GM23338 (cell line): ENCODE measurements around the gene MTHFR. TPM values are rescaled to one million over a fixed set of nuclear protein-coding genes. Genes with fewer than 3 reads are reported as not detected.

Source experiments
- ATAC-seq: fragments of 200-7000 bp; cut with Tn5 transposase; 3 replicates; pipeline ENCODE4 v1.9.1; 2020
- DNase-seq: peaks from one replicate; pipeline ENCODE4 v3.0.0-alpha.2; 2015; ENCODE audit warnings: low spot score
- H2AFZ ChIP-seq: fragments of 200-600 bp; sonication (generic); 2 replicates; pipeline ENCODE4 v1.8.0; 2016; ENCODE audit warnings: antibody characterized with exemption, mild to moderate bottlenecking, moderate library complexity
- H3F3A ChIP-seq: fragments of 200-600 bp; sonication (generic); replicated peaks from 2 replicates; pipeline ENCODE4 v1.8.0; 2017; ENCODE audit warnings: antibody characterized with exemption, mixed run types, low read depth
- H3K27ac ChIP-seq: fragments of 200-600 bp; sonication (generic); 2 replicates; pipeline ENCODE4 v1.6.1; 2016; ENCODE audit warnings: low read depth
- H3K27me3 ChIP-seq: fragments of 200-600 bp; sonication (generic); 2 replicates; pipeline ENCODE4 v1.8.0; 2016; ENCODE audit warnings: mild to moderate bottlenecking, mixed run types, moderate library complexity; ENCODE audit not compliant: insufficient read depth
- H3K36me3 ChIP-seq: fragments of 200-600 bp; sonication (generic); 2 replicates; pipeline ENCODE4 v1.8.0; 2016; ENCODE audit warnings: mild to moderate bottlenecking; ENCODE audit not compliant: insufficient read depth
- H3K4me1 ChIP-seq: fragments of 200-600 bp; sonication (generic); 2 replicates; pipeline ENCODE4 v1.8.0; 2016; ENCODE audit warnings: mild to moderate bottlenecking, moderate library complexity; ENCODE audit not compliant: insufficient read depth
- H3K4me2 ChIP-seq: fragments of 200-600 bp; sonication (generic); 2 replicates; pipeline ENCODE4 v1.7.1; 2017; ENCODE audit warnings: mixed run types
- H3K4me3 ChIP-seq: fragments of 200-600 bp; sonication (generic); 2 replicates; pipeline ENCODE4 v1.6.1; 2016; ENCODE audit warnings: mixed run types
- H3K79me2 ChIP-seq: fragments of 200-600 bp; sonication (generic); replicated peaks from 2 replicates; pipeline ENCODE4 v1.8.0; 2017; ENCODE audit warnings: mild to moderate bottlenecking; ENCODE audit not compliant: insufficient read depth
- H3K9me2 ChIP-seq: fragments of 200-600 bp; sonication (generic); 2 replicates; pipeline ENCODE4 v1.8.0; 2017; ENCODE audit not compliant: insufficient read depth
- H4K20me1 ChIP-seq: fragments of 200-600 bp; sonication (generic); replicated peaks from 2 replicates; pipeline ENCODE4 v1.8.0; 2017; ENCODE audit warnings: mild to moderate bottlenecking; ENCODE audit not compliant: insufficient read depth
- H3K27ac Mint-ChIP-seq: 2 replicates; pipeline ENCODE4 v1.8.0; 2020; ENCODE audit warnings: inconsistent platforms, mild to moderate bottlenecking, moderate library complexity, mixed read lengths
- H3K27me3 Mint-ChIP-seq: 3 replicates; pipeline ENCODE4 v1.8.0; 2022; ENCODE audit warnings: low read depth, mild to moderate bottlenecking, moderate library complexity, mixed read lengths, inconsistent platforms; ENCODE audit not compliant: insufficient read depth, poor library complexity
- H3K36me3 Mint-ChIP-seq: 3 replicates; pipeline ENCODE4 v1.8.0; 2021; ENCODE audit warnings: low read depth, mild to moderate bottlenecking, inconsistent platforms, moderate library complexity, mixed read lengths
- H3K4me1 Mint-ChIP-seq: 3 replicates; pipeline ENCODE4 v1.8.0; 2020; ENCODE audit warnings: mild to moderate bottlenecking, inconsistent platforms, mixed read lengths
- H3K4me3 Mint-ChIP-seq: 3 replicates; pipeline ENCODE4 v1.8.0; 2021; ENCODE audit warnings: moderate library complexity, mild to moderate bottlenecking, inconsistent platforms, mixed read lengths
- H3K9me3 Mint-ChIP-seq: 3 replicates; pipeline ENCODE4 v1.8.0; 2020; ENCODE audit warnings: moderate library complexity, mild to moderate bottlenecking, inconsistent platforms, mixed read lengths
- CREB1 ChIP-seq: fragments of 250-450 bp; sonication (Bioruptor Pico); IDR thresholded peaks from 2 replicates; pipeline ENCODE4 v1.5.0; 2020; ENCODE audit warnings: low read depth, mild to moderate bottlenecking, moderate library complexity
- EZH2 ChIP-seq: fragments of 200-600 bp; sonication (generic); IDR thresholded peaks from one replicate; pipeline ENCODE4 v1.8.0; 2017; ENCODE audit warnings: antibody characterized with exemption, mild to moderate bottlenecking, low read depth; ENCODE audit not compliant: unreplicated experiment
- EZH2phosphoT487 ChIP-seq: fragments of 200-600 bp; sonication (generic); IDR thresholded peaks from one replicate; pipeline ENCODE4 v1.8.1; 2018; ENCODE audit warnings: antibody characterized with exemption; ENCODE audit not compliant: unreplicated experiment
- JUNB ChIP-seq: IDR thresholded peaks from one replicate; pipeline ENCODE4 v1.6.1; 2016; ENCODE audit warnings: antibody characterized with exemption; ENCODE audit not compliant: unreplicated experiment
- NANOG ChIP-seq: IDR thresholded peaks from 2 replicates; pipeline ENCODE4 v1.6.1; 2016; ENCODE audit warnings: antibody characterized with exemption, borderline replicate concordance
- POLR2AphosphoS5 ChIP-seq: IDR thresholded peaks from 2 replicates; pipeline ENCODE4 v1.6.1; 2016; ENCODE audit warnings: antibody characterized with exemption, low read depth
- STAT1 ChIP-seq: IDR thresholded peaks from one replicate; pipeline ENCODE4 v1.6.1; 2016; ENCODE audit warnings: antibody characterized with exemption; ENCODE audit not compliant: unreplicated experiment
- ZNF114 ChIP-seq: fragments of 250-450 bp; sonication (Bioruptor Pico); IDR thresholded peaks from 2 replicates; pipeline ENCODE4 v1.5.0; 2020; ENCODE audit warnings: mild to moderate bottlenecking, moderate library complexity
- ZNF331 ChIP-seq: fragments of 250-450 bp; sonication (Bioruptor Pico); IDR thresholded peaks from 2 replicates; pipeline ENCODE4 v1.5.0; 2020; ENCODE audit warnings: low read depth, mild to moderate bottlenecking, moderate library complexity
- polyA plus RNA-seq: library from polyadenylated mRNA; unstranded; fragments of >200 nt; fragmentation: Nextera tagmentation; extraction: Ambion mirVana; gene quantifications from 2 replicates; pipeline ENCODE4 v1.2.1, GENCODE V29; 2016
- total RNA-seq: library from RNA; depleted of rRNA; stranded (reverse); fragments of >200 nt; shearing (Covaris generic); gene quantifications from 2 replicates; pipeline ENCODE4 v1.2.3, GENCODE V29; 2014
- TF ChIP-seq, protein P1 (sequence below): IDR thresholded peaks from one replicate; pipeline ENCODE4 v1.6.1; 2018; ENCODE audit warnings: antibody characterized with exemption; ENCODE audit not compliant: unreplicated experiment
- TF ChIP-seq, protein P2 (sequence below): IDR thresholded peaks from 2 replicates; pipeline ENCODE4 v1.6.1; 2016; ENCODE audit warnings: antibody characterized with exemption
- TF ChIP-seq, protein P3 (sequence below), 2 experiments: fragments of 200-600 bp in 1 of 2; sonication (generic) in 1 of 2; conservative IDR thresholded peaks; 2 replicates each; pipeline versions ENCODE4 v1.5.1 to v1.6.1; 2016 to 2017; ENCODE audit warnings: antibody characterized with exemption in 2 of 2, low read depth in 2 of 2, mild to moderate bottlenecking in 2 of 2, moderate library complexity in 1 of 2
- TF ChIP-seq, protein P4 (sequence below): fragments of 250-450 bp; sonication (Bioruptor Pico); IDR thresholded peaks from 2 replicates; pipeline ENCODE4 v1.5.0; 2020; ENCODE audit warnings: mild to moderate bottlenecking, moderate library complexity

The MTHFR gene
- total and polyA plus RNA-seq, 2 experiments from 2014 or later, result 6.9 to 21.6 TPM

DNA sequence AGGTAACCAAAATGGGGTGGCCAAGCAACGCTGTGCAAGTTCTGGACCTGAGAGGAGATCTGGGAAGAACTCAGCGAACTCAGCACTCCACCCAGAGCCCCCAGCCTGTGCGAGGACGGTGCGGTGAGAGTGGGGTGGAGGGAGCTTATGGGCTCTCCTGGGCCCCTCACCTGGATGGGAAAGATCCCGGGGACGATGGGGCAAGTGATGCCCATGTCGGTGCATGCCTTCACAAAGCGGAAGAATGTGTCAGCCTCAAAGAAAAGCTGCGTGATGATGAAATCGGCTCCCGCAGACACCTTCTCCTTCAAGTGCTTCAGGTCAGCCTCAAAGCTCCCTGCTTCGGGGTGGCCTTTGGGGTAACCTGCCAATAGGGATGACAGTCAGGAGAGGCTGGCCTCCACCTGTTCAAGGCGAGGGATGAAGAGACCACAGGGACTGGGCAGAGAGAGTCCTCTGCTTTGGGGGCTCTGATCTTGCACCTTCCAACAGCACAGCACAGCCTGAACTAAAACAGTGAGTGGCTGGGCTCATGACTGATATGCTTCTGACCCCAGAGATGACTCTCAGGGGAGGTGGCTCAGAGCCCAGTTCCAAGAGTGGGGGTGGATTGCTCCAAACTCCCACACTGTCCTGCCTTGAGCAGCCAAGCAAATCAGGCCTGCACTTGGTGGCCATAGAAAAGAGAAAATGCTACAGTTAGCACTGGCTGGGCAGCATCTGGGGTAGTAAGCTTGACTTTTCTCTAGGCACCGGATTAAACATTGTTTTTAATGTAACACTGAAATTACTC lies 9.5 kb downstream of the MTHFR start:
- Histone ChIP-seq H3F3A (no peaks in the 10 kb centered on the region; the same call in 1 of the 2 replicates), H3K79me2 (no peaks in the 10 kb centered on the region), H3K9me2 (no peaks in the 10 kb centered on the region), H4K20me1 (no peaks in the 10 kb centered on the region; the same call in none of the 2 replicates), H3K36me3 (no peaks in the 10 kb centered on the region), H3K27me3 (no peaks in the 10 kb centered on the region), H3K4me2 (no peak overlapping the region), H3K4me1 (no peaks in the 10 kb centered on the region), H3K27ac (no peak overlapping the region), H2AFZ (no peak overlapping the region), H3K4me3 (no peak overlapping the region)
- TF ChIP-seq NANOG, result no peak
- no peak for TF ChIP-seq EZH2phosphoT487
- TF ChIP-seq CREB1 (CRISPR knock-in tag), result no peak
- TF ChIP-seq ZNF114 (CRISPR knock-in tag), result no peak
- no peak for TF ChIP-seq ZNF331 (CRISPR knock-in tag)
- TF ChIP-seq, protein P1, sequence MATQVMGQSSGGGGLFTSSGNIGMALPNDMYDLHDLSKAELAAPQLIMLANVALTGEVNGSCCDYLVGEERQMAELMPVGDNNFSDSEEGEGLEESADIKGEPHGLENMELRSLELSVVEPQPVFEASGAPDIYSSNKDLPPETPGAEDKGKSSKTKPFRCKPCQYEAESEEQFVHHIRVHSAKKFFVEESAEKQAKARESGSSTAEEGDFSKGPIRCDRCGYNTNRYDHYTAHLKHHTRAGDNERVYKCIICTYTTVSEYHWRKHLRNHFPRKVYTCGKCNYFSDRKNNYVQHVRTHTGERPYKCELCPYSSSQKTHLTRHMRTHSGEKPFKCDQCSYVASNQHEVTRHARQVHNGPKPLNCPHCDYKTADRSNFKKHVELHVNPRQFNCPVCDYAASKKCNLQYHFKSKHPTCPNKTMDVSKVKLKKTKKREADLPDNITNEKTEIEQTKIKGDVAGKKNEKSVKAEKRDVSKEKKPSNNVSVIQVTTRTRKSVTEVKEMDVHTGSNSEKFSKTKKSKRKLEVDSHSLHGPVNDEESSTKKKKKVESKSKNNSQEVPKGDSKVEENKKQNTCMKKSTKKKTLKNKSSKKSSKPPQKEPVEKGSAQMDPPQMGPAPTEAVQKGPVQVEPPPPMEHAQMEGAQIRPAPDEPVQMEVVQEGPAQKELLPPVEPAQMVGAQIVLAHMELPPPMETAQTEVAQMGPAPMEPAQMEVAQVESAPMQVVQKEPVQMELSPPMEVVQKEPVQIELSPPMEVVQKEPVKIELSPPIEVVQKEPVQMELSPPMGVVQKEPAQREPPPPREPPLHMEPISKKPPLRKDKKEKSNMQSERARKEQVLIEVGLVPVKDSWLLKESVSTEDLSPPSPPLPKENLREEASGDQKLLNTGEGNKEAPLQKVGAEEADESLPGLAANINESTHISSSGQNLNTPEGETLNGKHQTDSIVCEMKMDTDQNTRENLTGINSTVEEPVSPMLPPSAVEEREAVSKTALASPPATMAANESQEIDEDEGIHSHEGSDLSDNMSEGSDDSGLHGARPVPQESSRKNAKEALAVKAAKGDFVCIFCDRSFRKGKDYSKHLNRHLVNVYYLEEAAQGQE, result no peak
- TF ChIP-seq, protein P2, sequence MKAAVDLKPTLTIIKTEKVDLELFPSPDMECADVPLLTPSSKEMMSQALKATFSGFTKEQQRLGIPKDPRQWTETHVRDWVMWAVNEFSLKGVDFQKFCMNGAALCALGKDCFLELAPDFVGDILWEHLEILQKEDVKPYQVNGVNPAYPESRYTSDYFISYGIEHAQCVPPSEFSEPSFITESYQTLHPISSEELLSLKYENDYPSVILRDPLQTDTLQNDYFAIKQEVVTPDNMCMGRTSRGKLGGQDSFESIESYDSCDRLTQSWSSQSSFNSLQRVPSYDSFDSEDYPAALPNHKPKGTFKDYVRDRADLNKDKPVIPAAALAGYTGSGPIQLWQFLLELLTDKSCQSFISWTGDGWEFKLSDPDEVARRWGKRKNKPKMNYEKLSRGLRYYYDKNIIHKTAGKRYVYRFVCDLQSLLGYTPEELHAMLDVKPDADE, result no peak
- no peak for TF ChIP-seq POLR2AphosphoS5
- TF ChIP-seq JUNB, result no peak
- no peak for TF ChIP-seq STAT1
- TF ChIP-seq, protein P3, sequence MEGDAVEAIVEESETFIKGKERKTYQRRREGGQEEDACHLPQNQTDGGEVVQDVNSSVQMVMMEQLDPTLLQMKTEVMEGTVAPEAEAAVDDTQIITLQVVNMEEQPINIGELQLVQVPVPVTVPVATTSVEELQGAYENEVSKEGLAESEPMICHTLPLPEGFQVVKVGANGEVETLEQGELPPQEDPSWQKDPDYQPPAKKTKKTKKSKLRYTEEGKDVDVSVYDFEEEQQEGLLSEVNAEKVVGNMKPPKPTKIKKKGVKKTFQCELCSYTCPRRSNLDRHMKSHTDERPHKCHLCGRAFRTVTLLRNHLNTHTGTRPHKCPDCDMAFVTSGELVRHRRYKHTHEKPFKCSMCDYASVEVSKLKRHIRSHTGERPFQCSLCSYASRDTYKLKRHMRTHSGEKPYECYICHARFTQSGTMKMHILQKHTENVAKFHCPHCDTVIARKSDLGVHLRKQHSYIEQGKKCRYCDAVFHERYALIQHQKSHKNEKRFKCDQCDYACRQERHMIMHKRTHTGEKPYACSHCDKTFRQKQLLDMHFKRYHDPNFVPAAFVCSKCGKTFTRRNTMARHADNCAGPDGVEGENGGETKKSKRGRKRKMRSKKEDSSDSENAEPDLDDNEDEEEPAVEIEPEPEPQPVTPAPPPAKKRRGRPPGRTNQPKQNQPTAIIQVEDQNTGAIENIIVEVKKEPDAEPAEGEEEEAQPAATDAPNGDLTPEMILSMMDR (conservative IDR thresholded peaks at IDR 0.05; ENCODE audit: low read depth in 2 of 2), result no peak
- TF ChIP-seq EZH2, result no peak
- TF ChIP-seq, protein P4, sequence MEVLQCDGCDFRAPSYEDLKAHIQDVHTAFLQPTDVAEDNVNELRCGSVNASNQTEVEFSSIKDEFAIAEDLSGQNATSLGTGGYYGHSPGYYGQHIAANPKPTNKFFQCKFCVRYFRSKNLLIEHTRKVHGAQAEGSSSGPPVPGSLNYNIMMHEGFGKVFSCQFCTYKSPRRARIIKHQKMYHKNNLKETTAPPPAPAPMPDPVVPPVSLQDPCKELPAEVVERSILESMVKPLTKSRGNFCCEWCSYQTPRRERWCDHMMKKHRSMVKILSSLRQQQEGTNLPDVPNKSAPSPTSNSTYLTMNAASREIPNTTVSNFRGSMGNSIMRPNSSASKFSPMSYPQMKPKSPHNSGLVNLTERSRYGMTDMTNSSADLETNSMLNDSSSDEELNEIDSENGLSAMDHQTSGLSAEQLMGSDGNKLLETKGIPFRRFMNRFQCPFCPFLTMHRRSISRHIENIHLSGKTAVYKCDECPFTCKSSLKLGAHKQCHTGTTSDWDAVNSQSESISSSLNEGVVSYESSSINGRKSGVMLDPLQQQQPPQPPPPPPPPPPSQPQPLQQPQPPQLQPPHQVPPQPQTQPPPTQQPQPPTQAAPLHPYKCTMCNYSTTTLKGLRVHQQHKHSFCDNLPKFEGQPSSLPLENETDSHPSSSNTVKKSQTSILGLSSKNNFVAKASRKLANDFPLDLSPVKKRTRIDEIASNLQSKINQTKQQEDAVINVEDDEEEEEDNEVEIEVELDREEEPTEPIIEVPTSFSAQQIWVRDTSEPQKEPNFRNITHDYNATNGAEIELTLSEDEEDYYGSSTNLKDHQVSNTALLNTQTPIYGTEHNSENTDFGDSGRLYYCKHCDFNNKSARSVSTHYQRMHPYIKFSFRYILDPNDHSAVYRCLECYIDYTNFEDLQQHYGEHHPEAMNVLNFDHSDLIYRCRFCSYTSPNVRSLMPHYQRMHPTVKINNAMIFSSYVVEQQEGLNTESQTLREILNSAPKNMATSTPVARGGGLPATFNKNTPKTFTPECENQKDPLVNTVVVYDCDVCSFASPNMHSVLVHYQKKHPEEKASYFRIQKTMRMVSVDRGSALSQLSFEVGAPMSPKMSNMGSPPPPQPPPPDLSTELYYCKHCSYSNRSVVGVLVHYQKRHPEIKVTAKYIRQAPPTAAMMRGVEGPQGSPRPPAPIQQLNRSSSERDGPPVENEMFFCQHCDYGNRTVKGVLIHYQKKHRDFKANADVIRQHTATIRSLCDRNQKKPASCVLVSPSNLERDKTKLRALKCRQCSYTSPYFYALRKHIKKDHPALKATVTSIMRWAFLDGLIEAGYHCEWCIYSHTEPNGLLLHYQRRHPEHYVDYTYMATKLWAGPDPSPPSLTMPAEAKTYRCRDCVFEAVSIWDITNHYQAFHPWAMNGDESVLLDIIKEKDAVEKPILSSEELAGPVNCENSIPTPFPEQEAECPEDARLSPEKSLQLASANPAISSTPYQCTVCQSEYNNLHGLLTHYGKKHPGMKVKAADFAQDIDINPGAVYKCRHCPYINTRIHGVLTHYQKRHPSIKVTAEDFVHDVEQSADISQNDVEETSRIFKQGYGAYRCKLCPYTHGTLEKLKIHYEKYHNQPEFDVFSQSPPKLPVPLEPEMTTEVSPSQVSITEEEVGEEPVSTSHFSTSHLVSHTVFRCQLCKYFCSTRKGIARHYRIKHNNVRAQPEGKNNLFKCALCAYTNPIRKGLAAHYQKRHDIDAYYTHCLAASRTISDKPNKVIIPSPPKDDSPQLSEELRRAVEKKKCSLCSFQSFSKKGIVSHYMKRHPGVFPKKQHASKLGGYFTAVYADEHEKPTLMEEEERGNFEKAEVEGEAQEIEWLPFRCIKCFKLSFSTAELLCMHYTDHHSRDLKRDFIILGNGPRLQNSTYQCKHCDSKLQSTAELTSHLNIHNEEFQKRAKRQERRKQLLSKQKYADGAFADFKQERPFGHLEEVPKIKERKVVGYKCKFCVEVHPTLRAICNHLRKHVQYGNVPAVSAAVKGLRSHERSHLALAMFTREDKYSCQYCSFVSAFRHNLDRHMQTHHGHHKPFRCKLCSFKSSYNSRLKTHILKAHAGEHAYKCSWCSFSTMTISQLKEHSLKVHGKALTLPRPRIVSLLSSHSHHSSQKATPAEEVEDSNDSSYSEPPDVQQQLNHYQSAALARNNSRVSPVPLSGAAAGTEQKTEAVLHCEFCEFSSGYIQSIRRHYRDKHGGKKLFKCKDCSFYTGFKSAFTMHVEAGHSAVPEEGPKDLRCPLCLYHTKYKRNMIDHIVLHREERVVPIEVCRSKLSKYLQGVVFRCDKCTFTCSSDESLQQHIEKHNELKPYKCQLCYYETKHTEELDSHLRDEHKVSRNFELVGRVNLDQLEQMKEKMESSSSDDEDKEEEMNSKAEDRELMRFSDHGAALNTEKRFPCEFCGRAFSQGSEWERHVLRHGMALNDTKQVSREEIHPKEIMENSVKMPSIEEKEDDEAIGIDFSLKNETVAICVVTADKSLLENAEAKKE, result no peak
- Mint-ChIP-seq H3K27ac (no peak overlapping the region), H3K9me3 (no peaks in the 10 kb centered on the region), H3K4me1 (no peaks in the 10 kb centered on the region), H3K36me3 (peaks cover 40% of the 10 kb centered on the region), H3K27me3 (peaks cover 7% of the 10 kb centered on the region), H3K4me3 (no peak overlapping the region)
- no peak for DNase-seq
- ATAC-seq, result no peak
